ENCODE measurements around the gene NTM. TPM values are rescaled to one million over a fixed set of nuclear protein-coding genes. Genes with fewer than 3 reads are reported as not detected.

NTM gene
- total RNA-seq, 4 donors from 2014 or later, result 1.4 to 2.8 (median 1.7) TPM

DNA sequence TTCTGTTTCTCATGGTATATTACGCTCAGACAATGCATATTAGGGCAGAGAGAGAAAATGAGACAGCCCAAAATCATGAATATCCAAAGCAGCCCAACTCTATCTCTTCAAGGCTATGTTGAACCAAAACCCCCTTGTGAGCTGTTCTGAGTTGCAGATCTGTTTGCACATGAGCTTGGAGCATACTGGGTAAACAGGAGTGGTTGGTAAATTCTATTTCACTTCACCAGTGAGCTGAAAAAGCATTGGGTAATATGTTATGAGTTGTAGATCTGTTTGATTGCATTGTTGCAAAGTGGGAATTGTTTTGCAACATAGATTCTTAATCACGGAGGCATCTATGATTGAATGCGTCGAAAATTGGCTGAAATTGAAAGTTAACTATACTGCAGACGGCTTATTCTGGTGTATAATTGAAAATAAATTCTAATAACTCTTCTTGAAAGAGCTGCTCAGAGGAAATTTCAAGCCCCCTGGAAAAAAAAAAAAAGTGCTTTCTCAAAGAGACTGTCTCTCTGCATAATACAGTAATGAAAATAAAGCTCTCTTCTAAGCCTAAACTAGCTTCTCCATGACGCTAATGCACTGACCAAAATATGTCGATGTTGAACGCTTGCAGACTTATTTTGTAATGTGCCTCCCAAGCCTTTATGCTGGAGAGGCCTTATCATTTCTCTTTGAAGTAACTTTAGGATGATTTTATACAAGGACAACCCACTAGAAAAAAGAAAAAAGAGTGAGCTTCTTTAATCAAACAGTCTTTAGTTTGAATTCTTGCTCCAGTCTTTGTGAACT, 263.7 kb downstream of the NTM start:
- no peaks in the 10 kb centered on the region for H3K4me1 ChIP-seq
- no peaks in the 10 kb centered on the region for H3K9me3 ChIP-seq
- no peak overlapping the region for H3K4me3 ChIP-seq
- no peak for TF ChIP-seq POLR2A (IDR thresholded peaks at IDR 0.05)
- TF ChIP-seq, protein P1, sequence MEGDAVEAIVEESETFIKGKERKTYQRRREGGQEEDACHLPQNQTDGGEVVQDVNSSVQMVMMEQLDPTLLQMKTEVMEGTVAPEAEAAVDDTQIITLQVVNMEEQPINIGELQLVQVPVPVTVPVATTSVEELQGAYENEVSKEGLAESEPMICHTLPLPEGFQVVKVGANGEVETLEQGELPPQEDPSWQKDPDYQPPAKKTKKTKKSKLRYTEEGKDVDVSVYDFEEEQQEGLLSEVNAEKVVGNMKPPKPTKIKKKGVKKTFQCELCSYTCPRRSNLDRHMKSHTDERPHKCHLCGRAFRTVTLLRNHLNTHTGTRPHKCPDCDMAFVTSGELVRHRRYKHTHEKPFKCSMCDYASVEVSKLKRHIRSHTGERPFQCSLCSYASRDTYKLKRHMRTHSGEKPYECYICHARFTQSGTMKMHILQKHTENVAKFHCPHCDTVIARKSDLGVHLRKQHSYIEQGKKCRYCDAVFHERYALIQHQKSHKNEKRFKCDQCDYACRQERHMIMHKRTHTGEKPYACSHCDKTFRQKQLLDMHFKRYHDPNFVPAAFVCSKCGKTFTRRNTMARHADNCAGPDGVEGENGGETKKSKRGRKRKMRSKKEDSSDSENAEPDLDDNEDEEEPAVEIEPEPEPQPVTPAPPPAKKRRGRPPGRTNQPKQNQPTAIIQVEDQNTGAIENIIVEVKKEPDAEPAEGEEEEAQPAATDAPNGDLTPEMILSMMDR (IDR thresholded peaks at IDR 0.05), result no peak
- no peak overlapping the region for H3K27ac ChIP-seq
- no peaks in the 10 kb centered on the region for H3K27me3 ChIP-seq
- H3K36me3 ChIP-seq, result no peaks in the 10 kb centered on the region
- no peak for DNase-seq

DNA sequence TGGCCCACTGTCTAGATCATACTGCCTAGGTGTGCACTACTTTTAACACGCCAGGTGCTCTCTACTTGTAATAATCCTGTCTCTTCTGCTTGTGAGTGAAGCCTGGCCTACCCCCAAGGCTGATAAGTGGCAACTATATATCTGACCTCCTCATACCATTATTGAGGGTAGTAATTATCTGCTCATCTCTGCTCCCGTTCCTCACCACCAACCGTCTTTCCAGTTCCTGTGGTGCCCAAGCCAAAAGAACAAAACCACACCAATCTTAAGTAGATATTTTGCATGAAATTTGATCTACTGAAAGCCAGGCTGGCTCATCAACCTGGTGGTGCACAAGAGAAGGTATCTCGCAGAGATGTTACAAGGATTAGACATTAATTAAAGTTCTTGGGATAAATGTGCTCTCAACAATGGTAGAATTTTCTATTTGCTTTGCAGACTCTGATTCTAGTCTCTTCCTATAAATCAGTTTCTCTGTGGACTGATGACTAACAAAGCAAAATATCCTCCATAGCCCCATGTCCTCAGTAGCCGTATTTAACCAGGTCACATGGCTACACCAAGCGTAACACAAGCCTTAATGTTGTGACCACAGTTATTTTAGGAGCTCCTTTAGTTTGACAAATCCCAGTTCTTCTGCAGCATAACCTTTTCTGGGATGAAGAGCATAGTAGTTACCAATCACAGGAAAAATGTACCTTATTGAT, 267.2 kb downstream of the NTM start:
- no peak overlapping the region for H3K4me3 ChIP-seq
- H3K27ac ChIP-seq, result no peak overlapping the region
- no peak for DNase-seq
- TF ChIP-seq POLR2A (IDR thresholded peaks at IDR 0.05), result no peak
- TF ChIP-seq, protein P1 (IDR thresholded peaks at IDR 0.05), result no peak
- no peaks in the 10 kb centered on the region for H3K27me3 ChIP-seq
- no peaks in the 10 kb centered on the region for H3K36me3 ChIP-seq
- H3K4me1 ChIP-seq, result no peaks in the 10 kb centered on the region
- no peaks in the 10 kb centered on the region for H3K9me3 ChIP-seq

DNA sequence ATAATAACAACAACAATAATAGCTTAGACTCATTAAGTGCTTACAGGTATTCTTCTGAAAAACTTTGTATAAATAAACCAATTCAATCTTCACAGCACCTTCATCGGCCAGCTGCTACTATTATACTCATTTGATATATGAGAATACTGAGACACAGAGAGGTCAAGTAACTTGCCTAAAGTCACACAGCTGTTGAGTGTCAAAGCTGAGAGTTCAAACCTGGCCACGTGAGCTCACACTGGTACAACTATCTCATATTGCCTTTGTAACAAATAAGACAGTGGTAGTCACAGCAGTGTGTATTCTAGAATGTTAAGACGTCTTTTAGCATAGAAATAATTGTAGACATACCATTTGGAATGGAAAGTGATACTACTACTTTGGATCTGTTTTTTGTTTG, 268.5 kb downstream of the NTM start:
- TF ChIP-seq POLR2A (IDR thresholded peaks at IDR 0.05), result no peak
- TF ChIP-seq, protein P1 (IDR thresholded peaks at IDR 0.05), result no peak
- H3K9me3 ChIP-seq, result no peaks in the 10 kb centered on the region
- H3K4me1 ChIP-seq, result no peaks in the 10 kb centered on the region
- no peaks in the 10 kb centered on the region for H3K36me3 ChIP-seq
- H3K4me3 ChIP-seq, result no peak overlapping the region
- H3K27ac ChIP-seq, result no peak overlapping the region
- DNase-seq, result no peak
- H3K27me3 ChIP-seq, result no peaks in the 10 kb centered on the region

DNA sequence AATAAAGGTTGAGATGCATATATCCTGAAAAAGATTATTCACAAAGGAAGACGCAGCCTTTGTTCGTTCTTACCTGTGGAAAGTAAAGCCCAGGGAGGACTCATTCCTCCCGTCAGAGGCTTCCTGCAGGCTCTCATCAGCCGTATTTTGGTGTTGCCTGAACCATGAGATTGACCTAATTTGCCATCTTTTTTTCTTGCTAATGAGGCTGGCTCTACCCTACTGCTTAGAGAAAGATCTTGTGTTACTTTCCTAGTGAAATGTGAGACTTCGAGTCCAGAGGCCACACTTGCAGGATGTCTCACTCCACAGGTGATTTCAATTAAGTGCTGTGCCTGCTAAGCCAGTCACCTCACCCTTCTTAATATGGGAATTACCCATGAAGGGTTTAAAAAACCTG, 269.9 kb downstream of the NTM start:
- H3K36me3 ChIP-seq, result no peaks in the 10 kb centered on the region
- TF ChIP-seq POLR2A (IDR thresholded peaks at IDR 0.05), result no peak
- TF ChIP-seq, protein P1 (IDR thresholded peaks at IDR 0.05), result no peak
- no peak overlapping the region for H3K27ac ChIP-seq
- DNase-seq, result no peak
- no peaks in the 10 kb centered on the region for H3K4me1 ChIP-seq
- H3K27me3 ChIP-seq, result no peaks in the 10 kb centered on the region
- no peak overlapping the region for H3K4me3 ChIP-seq
- H3K9me3 ChIP-seq, result no peaks in the 10 kb centered on the region

DNA sequence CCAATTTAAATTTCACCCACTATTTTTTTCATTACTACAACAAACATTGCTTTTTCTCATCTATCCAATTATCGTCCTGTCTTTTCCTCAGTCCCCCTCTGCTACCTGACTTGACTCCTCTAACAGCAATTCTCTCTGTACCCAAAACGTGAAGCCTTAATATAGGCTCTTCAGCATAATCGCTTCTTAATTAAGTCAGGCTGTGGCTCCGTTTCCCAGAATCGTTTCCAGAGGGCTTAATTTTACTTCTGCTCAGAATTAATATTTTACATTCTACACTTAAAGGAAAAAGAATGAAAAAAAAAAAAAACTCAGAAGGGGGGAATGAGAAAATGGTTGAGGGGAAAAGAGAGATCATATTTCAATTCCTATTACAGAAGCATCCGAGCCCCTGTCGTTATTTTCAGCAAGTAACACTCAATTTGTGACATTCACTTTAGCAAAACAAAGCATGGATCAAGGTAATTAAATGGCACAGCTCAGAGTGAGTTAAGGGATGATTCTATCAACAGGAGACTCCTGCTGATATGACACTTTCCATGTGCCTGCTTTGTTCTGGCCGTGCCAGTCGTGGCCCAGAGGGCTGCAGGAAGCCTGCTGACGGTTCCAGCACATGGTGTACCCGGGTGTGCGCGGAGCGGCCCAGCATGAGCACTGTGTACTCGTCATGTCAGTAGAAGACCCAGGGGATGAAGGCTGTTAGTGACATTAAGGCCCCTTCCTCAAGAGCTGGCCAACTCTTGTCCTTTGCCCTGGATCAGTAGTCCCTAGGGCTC, 272.5 kb downstream of the NTM start:
- Histone ChIP-seq H3K4me1 (no peaks in the 10 kb centered on the region), H3K27ac (no peak overlapping the region), H3K27me3 (no peaks in the 10 kb centered on the region), H3K4me3 (no peak overlapping the region), H3K36me3 (no peaks in the 10 kb centered on the region), H3K9me3 (no peaks in the 10 kb centered on the region)
- no peak for DNase-seq
- TF ChIP-seq POLR2A (IDR thresholded peaks at IDR 0.05), result no peak
- TF ChIP-seq, protein P1 (IDR thresholded peaks at IDR 0.05), result no peak

Data from Peyer's patch (tissue), 4 donors.